Astrocyte (in vitro differentiated cells and primary cell): ENCODE data around the gene DNAAF2.

Experiments used
- CTCF ChIP-seq: IDR thresholded peaks from 2 replicates; pipeline ENCODE4 v1.5.1; 2011; ENCODE audit warnings: low read depth, mild to moderate bottlenecking, inconsistent platforms, low read length, moderate library complexity; ENCODE audit not compliant: insufficient read depth
- EZH2 ChIP-seq: IDR thresholded peaks from 2 replicates; pipeline ENCODE4 v1.6.1; 2012; ENCODE audit warnings: mild to moderate bottlenecking, low read length, inconsistent platforms; ENCODE audit not compliant: insufficient read depth

- no peak for TF ChIP-seq CTCF
- no peak for TF ChIP-seq EZH2
Observed at GRCh38 chr14:49642163-49642562, 7.1 kb upstream of the DNAAF2 start.
